ENCODE results near the gene WDR54.
"Not testable (repeated sequence)": the region's sequence is repeated elsewhere in the genome, so short reads cannot be mapped to it uniquely, and the experiment has no call there.

The WDR54 gene

DNA sequence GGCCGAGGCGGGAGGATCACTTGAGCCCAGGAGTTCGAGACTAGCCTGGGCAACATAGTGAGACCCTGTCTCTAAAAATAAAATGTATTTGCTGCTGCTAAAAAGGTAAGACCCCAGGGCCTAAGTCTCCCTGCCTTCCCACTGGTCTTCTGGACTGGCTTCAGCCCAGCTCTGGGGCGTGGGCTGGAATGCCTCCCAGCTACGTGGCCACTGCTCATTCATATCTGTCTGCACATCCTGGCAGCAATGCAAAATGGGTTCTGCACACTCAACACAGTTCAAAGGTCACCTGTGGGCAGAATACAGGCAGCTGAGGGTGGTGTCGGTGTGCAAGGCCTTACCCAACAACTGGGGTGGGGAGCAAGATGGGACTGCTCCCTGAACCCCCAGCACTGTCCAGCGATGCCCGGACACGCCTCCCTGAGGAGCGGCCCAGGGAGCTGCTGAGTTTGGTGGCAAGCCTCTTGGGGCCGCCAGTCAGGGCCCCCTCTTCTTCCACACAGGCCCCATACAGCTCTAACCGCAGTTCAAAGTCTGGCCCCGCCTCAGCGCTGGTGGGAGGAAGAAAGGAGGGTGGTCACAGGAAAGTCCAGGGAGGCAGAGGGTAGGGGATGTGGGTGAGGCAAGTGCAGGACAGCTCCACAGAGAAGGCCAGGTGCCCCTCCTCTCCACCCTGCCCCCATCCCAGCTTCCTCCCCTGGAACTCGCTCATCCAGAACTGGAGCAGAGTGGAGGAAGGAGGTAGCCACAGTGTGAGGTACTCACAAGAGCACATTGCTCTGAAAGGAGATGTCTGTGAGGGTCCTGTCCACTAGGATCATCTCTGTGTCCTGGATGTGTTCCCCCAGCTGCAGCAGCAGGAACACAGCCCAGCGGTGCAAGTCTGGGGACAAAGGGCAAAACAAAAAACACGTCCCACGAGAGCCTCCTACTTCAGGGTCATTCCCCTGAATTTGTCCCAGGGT is 8.2 kb downstream of the WDR54 start:
- DNase-seq (ENCODE audit: low read depth in 2 of 2) = no peak

GRCh38 chr2:74430502-74430901 is 9.0 kb downstream of the WDR54 start:
- DNase-seq (ENCODE audit: low read depth in 2 of 2) = no peak

DNA sequence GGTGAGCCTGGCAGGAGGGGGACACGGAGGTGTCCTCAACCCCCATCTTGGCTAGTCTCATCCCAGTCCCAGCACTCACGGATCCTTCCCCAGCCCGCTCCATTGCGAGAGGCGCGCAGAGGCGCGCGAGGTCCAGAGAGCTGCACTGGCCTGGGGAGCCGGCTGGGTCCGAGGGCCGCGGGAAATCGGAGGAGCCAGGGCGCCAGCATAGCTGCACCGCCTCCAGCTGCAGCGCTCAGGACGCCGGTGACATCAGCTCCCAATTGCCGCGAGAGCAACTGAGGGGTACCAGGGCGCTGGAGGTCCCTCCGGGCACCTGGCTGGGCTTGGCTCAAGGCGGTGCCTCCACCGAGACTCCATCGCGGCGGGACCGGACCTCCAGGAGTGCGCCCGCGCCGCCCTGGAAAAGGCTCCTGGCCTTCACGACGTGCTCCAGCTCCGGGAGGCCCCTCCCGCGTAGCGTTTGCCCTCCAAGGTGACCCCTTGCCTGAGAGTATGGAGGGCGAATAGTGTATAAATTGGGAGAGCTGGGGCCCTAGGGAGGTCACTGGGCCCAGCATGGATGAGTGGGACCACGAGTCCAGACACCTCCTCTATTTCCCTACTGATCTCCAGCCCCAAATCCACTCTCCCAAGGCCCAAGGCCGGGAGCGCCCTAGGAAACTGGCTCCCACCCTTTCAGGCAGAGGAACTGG is 14.7 kb downstream of the WDR54 start:
- no peak for DNase-seq (ENCODE audit: low read depth in 2 of 2)

DNA sequence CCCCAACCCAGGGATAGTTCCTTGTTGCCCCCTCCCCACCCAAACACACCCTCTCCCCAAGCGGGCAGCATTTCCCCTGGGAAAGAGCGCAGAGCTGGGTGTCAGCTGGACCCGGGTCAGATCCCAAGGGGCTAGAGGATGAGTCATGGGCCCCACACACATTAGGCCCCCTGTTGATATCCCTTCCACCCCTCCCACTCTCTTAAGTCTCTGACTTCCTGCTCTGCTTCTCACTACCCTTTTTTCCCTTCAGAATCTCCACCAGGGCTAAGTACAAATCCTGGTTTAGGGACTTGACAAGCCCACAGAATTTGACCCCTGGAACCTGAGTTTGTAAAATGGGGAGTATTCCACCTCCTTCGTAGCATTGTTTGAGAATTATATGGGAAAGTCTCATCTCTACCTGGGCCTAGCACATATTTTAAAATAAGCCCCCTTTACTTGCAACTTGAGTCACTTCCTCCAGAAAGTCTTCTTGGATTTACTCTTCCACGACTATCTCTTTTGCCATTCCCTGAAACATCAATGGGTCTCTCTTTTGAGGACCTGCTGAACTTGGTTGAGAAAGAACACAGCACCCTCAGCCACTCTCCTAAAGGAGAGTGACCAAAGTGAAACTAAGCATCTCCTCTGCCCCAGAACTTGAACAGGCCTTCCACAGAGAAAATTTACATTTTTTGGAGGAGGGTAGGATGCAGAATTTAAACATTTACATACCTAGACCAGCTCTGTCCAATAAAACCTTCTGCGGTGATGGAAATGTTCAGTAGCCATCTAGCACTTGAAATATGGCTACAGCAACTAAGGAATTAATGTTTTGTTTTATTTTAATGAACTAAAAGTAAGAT is 15.5 kb downstream of the WDR54 start:
- DNase-seq (ENCODE audit: low read depth in 2 of 2) = no peak

- DNase-seq (ENCODE audit: low read depth in 2 of 2) = no peak
These were observed 16.7 kb downstream of the WDR54 start for GRCh38 chr2:74438248-74438647.

GRCh38 chr2:74439373-74439772 is 17.8 kb downstream of the WDR54 start:
- no peak for DNase-seq (ENCODE audit: low read depth in 2 of 2)

DNA sequence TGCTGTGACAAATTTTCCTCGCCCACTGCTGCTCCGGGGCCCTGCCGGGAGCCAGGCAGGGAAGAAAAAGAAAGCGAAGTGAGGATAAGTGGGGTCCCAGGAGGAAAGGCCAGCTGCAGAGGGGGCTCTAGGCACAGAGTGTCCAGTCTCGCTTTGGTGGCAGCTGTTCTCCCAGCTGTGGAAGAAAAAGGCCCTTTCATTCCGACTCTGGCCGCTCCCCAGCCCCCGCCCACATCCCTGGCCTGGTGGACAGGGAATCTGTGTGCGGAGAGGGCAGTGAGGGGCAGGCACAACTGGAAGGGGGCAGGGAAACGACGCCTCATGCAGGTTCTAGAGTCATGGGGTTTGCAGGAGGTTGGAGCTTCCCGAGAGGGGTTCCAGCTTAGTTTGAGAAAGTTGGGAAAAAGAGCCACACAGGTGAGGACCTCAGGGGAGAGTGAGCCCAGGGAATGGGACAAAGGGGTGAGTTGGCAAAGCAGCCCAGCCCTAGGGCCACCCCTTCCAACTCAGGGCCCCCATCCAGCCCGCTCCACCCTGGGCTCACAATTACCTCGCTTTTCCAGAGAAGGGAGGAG is 18.4 kb downstream of the WDR54 start:
- DNase-seq (ENCODE audit: low read depth in 2 of 2) = no peak

DNA sequence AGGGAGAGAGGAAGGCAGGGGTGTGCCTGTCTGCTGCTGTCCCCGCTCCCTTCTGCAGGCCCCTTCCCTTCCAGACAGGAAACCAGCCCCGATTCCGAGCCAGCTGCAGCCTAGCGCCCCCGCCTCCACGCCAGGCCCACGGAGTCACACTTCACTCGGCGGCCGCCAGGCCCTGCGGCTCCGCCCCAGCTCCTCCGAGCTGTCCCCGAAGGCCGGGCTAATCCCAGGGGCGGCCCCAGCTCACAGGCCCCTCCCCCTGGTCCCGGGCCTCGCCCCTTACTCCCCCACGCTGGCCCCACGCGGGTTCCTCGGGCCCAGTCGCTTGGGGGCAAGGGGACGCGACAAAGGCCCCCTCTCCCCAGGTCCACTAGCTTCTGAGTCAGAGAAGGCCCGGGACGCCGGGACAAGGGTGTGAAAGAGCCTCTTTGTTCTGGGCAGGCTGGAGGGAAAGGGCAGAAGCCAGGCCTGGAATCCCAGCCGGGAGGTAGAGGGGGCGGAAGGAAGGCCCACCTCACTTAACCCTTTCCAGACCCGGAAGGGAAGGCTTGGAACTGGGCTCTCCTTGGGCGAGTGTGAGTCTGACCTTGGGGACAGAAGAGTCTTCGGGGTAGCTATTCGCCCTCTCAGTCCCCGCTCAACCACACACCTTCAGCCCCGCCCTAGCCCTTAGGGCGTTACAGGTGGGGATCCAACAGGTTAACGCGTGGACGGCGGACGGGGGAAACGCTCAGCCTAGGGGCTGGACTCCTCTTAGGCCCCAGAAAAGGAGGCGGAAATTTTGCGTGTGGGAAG is 19.0 kb downstream of the WDR54 start:
- DNase-seq (ENCODE audit: low read depth in 2 of 2) = peak in 1 of 2 donors; percentile 19

- no peak for DNase-seq (ENCODE audit: low read depth in 2 of 2)
These were observed 19.7 kb downstream of the WDR54 start for GRCh38 chr2:74441170-74441689.

- DNase-seq (ENCODE audit: low read depth in 2 of 2) = no peak
These were observed 20.4 kb downstream of the WDR54 start, which contains the start of gene RTKN for GRCh38 chr2:74441690-74442482. RTKN (minus strand) TSS chr2:74441937; CDS start chr2:74441816, 121 bp downstream.

GRCh38 chr2:74442483-74443297 is 21.2 kb downstream of the WDR54 start:
- not testable (repeated sequence) for DNase-seq (ENCODE audit: low read depth in 2 of 2)

- no peak for DNase-seq (ENCODE audit: low read depth in 2 of 2)
These were observed 23.2 kb downstream of the WDR54 start for GRCh38 chr2:74444498-74445318.

GRCh38 chr2:74447230-74447999 is 25.9 kb downstream of the WDR54 start:
- DNase-seq (ENCODE audit: low read depth in 2 of 2) = no peak

- no peak for DNase-seq (ENCODE audit: low read depth in 2 of 2)
These were observed 27.2 kb downstream of the WDR54 start for GRCh38 chr2:74448771-74449170.

DNA sequence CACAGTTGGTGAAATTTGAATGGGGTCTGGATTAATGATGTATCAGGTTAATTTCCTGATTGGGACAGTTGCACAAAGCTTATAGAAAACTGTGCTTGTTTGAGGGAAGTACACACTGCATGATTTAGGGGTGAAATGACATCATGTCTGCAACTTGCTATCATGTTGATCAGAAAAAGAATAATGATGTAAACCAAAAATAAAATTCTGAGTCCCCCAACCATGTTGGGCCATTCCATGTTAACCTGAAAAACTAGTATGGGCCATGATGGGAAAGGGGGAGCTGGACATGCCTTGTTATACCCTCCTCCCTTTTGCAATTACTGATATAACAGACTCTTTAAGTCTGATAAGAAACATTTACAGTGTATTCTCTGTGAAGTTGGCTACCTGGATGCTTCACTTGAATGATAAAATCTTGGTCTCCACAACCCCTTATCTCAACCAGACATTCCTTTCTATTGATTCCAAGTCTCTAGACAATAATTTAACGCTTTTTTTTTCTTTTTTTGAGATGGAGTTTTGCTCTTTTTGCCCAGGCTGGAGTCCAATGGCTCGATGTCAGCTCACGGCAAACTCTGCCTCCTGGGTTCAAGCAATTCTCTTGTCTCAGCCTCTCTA is 29.1 kb downstream of the WDR54 start:
- no peak for DNase-seq (ENCODE audit: low read depth in 2 of 2)

GRCh38 chr2:74454654-74455511 is 33.4 kb downstream of the WDR54 start, which contains the start of gene INO80B:
INO80B (plus strand) TSS chr2:74455087; CDS start chr2:74455117, 30 bp downstream.
- DNase-seq (ENCODE audit: low read depth in 2 of 2) = peak; percentile 93 to 96

Data from stimulated activated CD8-positive, alpha-beta memory T cell treated with anti-CD3 and anti-CD28 coated beads, Interleukin-7, amount 100 ng/mL, for 1 hour (primary cell).